SW 1271 (cell line): ENCODE results near the gene GOLGA3.
"Not testable (repeated sequence)": the region's sequence is repeated elsewhere in the genome, so short reads cannot be mapped to it uniquely, and the experiment has no call there.

Source experiments
- DNase-seq, 2 experiments: peaks; one replicate each; lab custom pipeline; 2025; lab: John Stamatoyannopoulos, UW

GOLGA3 gene

DNA sequence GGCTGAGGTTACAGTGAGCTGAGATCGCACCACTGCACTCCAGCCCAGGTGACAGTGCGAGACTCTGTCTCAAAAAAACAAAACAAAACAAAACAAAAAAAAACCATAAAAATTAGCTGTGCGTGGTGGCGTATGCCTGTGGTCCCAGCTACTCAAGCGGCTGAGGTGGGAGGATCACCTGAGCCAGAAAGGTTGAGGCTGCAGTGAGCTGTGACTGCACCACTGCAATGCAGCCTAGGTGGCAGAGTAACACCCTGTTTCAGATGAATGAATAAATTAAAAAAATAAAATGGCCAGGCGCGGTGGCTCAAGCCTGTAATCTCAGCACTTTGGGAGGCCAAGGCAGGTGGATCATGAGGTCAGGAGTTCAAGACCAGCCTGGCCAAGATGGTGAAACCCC is 75.0 kb downstream of the GOLGA3 start:
- DNase-seq, result not testable (repeated sequence)

- DNase-seq, result no peak
Observed at GRCh38 chr12:132748319-132748718, 80.3 kb downstream of the GOLGA3 start.

GRCh38 chr12:132747896-132748295 is 80.8 kb downstream of the GOLGA3 start:
- no peak for DNase-seq

GRCh38 chr12:132747395-132747794 is 81.3 kb downstream of the GOLGA3 start:
- no peak for DNase-seq

- DNase-seq, result no peak
Observed at GRCh38 chr12:132746613-132747012, 82.1 kb downstream of the GOLGA3 start.

GRCh38 chr12:132743831-132744230 is 84.8 kb downstream of the GOLGA3 start:
- DNase-seq, result no peak

- no peak for DNase-seq
Observed at GRCh38 chr12:132741620-132742019, 87.0 kb downstream of the GOLGA3 start.

DNA sequence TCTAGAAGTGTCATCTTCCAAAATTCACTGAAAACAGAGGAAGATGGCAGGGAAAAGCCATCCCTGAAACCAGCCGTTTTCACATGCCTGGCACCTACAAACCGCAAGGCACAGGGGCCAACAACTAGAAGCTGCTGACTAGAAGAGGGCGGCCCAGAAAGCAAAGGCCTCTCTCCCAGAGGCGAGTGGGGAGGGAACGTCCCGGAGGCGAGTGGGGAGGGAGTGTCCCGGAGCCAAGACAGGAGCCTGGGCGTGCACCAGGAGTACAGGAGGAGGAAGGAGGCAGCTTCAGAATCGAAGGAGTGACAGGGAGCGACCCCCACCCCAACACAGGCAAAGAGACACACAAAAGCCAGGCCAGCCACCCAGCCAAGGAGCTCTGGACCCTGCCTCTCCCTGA is 88.0 kb downstream of the GOLGA3 start:
- DNase-seq, result no peak

GRCh38 chr12:132740313-132740646 is 88.4 kb downstream of the GOLGA3 start:
- DNase-seq, result no peak

GRCh38 chr12:132739600-132740312 is 88.9 kb downstream of the GOLGA3 start:
- no peak for DNase-seq

GRCh38 chr12:132736913-132737312 is 91.8 kb downstream of the GOLGA3 start:
- DNase-seq, result no peak

DNA sequence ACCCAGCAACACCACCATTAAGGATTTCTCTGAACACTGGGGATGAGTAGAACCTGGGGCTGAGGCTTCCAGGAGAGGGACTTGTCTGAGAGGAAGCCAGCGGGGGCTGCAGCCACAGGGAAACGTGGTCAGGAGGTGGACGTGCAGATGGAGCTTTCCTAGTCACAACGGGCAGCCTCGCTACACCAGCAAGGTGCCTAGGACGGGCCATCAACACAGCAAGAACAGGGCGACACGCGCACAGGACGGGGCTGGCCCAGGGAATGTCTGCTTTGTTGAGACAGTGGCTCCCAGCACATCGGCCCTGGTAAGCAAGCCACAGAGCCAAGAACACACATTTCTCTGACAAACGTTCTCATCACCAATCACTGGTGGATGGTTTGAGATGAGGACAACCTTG is 92.3 kb downstream of the GOLGA3 start:
- DNase-seq, result no peak

GRCh38 chr12:132735496-132735895 is 93.2 kb downstream of the GOLGA3 start:
- no peak for DNase-seq

DNA sequence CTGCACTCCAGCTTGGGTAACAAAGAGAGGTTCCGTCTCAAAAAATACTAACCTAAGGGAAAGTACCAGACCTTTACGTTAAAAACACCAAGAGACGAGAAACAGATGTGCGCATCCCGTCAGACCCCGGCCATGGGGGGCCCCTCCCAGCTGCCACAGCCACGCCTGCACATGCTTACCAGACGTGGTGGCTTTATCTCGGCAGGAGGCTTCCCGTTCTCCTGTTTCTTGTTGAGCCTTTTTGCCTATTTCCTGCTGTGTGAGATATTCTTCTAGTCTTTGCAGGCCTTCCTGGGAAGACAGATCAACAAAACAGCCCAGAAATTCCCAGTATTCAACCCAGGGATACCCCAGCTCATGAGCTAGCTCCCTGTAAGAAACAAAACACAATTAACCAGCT is 94.5 kb downstream of the GOLGA3 start:
- no peak for DNase-seq

DNA sequence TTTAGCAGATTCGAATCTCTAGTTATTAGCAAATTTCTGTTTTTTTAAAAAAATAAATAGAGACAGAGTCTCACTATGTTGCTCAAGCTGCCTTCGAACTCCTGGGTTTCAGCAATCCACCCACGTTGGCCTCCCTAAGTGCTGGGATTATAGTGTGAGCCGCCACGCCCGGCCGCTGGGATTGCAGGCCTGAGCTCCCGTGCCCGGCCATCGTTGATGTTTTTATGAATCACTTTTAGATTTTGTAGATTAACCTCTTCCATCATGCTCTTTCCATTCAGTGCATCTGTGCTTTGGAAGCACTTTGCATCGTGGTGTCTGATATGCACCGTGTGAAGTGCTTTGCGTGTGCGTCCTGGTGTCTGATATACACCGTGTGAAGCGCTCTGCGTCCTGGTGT is 97.1 kb downstream of the GOLGA3 start:
- no peak for DNase-seq

DNA sequence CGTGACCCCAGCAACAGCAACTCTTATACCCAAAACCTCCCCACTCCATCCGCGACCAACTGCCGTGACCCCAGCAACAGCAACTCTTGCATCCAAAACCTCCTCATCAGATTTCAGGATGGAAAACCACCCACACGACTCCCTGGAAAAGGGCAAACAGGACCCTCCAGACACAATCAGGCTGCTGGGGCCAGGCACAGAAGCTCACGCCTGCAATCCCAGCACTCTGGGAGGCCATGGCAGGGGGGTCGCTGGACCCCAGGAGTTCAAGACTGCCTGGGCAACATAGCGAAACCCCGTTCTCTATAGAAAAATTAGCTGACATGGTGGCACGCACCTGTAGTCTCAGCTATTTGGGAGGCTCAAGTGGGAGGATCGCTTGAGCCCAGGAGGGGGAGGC is 98.3 kb downstream of the GOLGA3 start:
- no peak for DNase-seq

- peak in 1 of 2 experiments; percentile 24 for DNase-seq
Observed at GRCh38 chr12:132729541-132730320, 98.9 kb downstream of the GOLGA3 start.

- DNase-seq, result no peak
Observed at GRCh38 chr12:132728502-132728901, 100.2 kb downstream of the GOLGA3 start.

DNA sequence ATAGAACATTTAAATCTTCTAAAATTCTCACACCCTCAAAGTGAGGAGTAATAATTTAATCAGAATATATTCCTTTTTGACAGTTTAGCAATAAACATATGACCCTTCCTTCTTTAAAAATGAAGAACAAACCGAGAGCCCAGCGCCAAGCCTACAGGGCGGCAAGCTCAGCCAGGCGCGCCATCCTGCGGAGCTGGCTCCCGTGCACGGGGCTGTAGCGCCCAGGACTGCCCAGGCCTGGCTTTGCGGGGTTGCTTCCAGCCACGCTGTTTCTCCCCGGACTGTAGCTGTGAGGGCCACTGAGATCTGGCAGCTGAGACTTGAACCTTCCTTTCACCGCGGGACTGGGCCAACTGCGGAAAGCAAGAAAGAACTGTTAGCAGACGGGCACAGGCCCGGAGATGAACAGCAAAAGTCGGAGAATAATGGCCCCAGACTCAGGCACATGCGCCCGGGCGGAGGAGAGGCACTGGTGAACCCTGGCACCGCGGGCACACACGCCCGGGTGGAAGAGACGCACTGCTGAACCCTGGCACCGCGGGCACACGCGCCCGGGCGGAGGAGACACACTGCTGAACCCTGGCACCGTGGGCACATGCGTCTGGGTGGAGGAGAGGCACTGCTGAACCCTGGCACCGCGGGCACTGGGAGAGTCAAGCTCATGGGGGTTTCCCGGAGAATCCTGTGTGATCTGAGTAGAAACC is 101.4 kb downstream of the GOLGA3 start:
- no peak for DNase-seq

- DNase-seq, result no peak
Observed at GRCh38 chr12:132726386-132726785, 102.3 kb downstream of the GOLGA3 start.

GRCh38 chr12:132724506-132725241 is 104.0 kb downstream of the GOLGA3 start:
- DNase-seq, result no peak

DNA sequence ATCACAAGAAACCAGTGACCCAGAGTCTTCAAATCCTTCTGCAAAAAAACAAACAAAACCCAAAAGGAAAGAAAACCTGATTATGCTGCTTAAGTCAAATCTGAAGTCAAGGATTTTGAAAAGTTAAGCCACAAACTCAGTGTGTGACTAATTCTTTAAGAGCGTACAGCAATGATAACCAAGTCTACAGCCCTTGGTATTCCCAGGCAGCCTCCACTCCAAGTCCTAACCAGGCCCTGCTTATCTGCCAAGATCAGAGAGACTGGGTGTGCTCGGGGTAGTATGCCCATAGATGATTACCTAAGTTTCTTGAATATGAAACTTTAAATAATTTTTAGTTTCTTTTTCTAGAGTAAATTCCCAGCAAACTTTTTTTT is 104.9 kb downstream of the GOLGA3 start:
- no peak for DNase-seq
